HepG2 (cell line): Measurements from ENCODE around the gene TAB3. TPM values are rescaled to one million over a fixed set of nuclear protein-coding genes. Genes with fewer than 3 reads are reported as not detected.

Experiments
- ATAC-seq: fragments of 200-7000 bp; cut with Tn5 transposase; 3 replicates; pipeline ENCODE4 v1.9.1; 2020; ENCODE audit warnings: mild to moderate bottlenecking, moderate library complexity
- BruUV-seq: library from RNA; stranded (reverse); fragments of 400-500 nt; replicated peaks from 2 replicates; lab custom pipeline; 2021; lab: Mats Ljungman, UMichigan
- CTCF ChIA-PET: fragments of 300-600 bp; formaldehyde crosslinking; extraction: SDS; loops from one replicate; lab custom pipeline; 2021; ENCODE audit warnings: low total read pairs, inconsistent platforms, low intra/inter-chr PET ratio; lab: Yijun Ruan, JAX
- POLR2A ChIA-PET: fragments of 350-600 bp; sonication (Branson Sonifier 250); formaldehyde crosslinking; loops from one replicate; lab custom pipeline; 2020; ENCODE audit warnings: antibody characterized with exemption, inconsistent platforms; lab: Yijun Ruan, JAX
- DNase-seq: peaks from one replicate; pipeline ENCODE4 v3.0.0-alpha.2; 2015; ENCODE audit warnings: low spot score
- FAIRE-seq: peaks from 3 replicates; lab custom pipeline; 2011; peaks lifted over from hg19 to GRCh38; lab: Jason Lieb, UNC
- H2AFZ ChIP-seq: one replicate; pipeline ENCODE4 v1.6.1; 2011; ENCODE audit warnings: low read length, inconsistent platforms
- H3K27ac ChIP-seq: fragments of 300-600 bp; 3 replicates; pipeline ENCODE4 v1.8.0; 2011; ENCODE audit warnings: mixed run types, mild to moderate bottlenecking, mixed read lengths, low read length, inconsistent platforms; ENCODE audit not compliant: insufficient read depth; ENCODE audit errors: extremely low read length
- H3K27me3 ChIP-seq, 2 experiments: fragments of 200-600 bp in 1 of 2; 2 replicates in 1 of 2; 3 replicates in 1 of 2; pipeline versions ENCODE4 v1.6.0 to v1.8.0; 2011; ENCODE audit warnings: low read length in 2 of 2, mild to moderate bottlenecking in 2 of 2, moderate library complexity in 2 of 2, inconsistent platforms in 1 of 2; ENCODE audit not compliant: insufficient read depth in 2 of 2, control insufficient read depth in 1 of 2
- H3K36me3 ChIP-seq, 2 experiments: fragments of 200-600 bp in 1 of 2; replicated peaks in 1 of 2; 2 replicates in 1 of 2; 3 replicates in 1 of 2; pipeline versions ENCODE4 v1.5.1 to v1.8.0; 2011; ENCODE audit warnings: low read length in 2 of 2, inconsistent platforms in 1 of 2; ENCODE audit not compliant: insufficient read depth in 2 of 2, control insufficient read depth in 1 of 2
- H3K4me1 ChIP-seq: 2 replicates; pipeline ENCODE4 v1.5.1; 2012; ENCODE audit warnings: low read length, inconsistent platforms; ENCODE audit not compliant: insufficient read depth
- H3K4me2 ChIP-seq: 2 replicates; pipeline ENCODE4 v1.6.0; 2011; ENCODE audit warnings: low read depth, low read length, inconsistent platforms
- H3K4me3 ChIP-seq, 3 experiments: fragments of 200-600 bp in 1 of 3; sonication (generic), shearing (Covaris generic) in 1 of 3; replicated peaks in 1 of 3; 2 replicates each; pipeline ENCODE4 v1.5.1; 2011 to 2016; ENCODE audit warnings: low read length in 3 of 3, inconsistent platforms in 2 of 3, low read depth in 2 of 3, mild to moderate bottlenecking in 2 of 3, control low read depth in 1 of 3, mixed read lengths in 1 of 3; ENCODE audit not compliant: insufficient read depth in 1 of 3
- H3K79me2 ChIP-seq: one replicate; pipeline ENCODE4 v1.6.1; 2011; ENCODE audit warnings: low read length, inconsistent platforms; ENCODE audit not compliant: insufficient read depth
- H3K9ac ChIP-seq: 2 replicates; pipeline ENCODE4 v1.6.0; 2011; ENCODE audit warnings: mild to moderate bottlenecking, low read depth, low read length, inconsistent platforms; ENCODE audit not compliant: insufficient read depth
- H3K9me3 ChIP-seq: 2 replicates; pipeline ENCODE4 v1.5.1; 2012; ENCODE audit warnings: mild to moderate bottlenecking, low read length
- H4K20me1 ChIP-seq: 2 replicates; pipeline ENCODE4 v1.6.0; 2011; ENCODE audit warnings: inconsistent platforms, mild to moderate bottlenecking, low read length, moderate library complexity; ENCODE audit not compliant: insufficient read depth
- AGO1 ChIP-seq: fragments of 200-400 bp; formaldehyde crosslinking; IDR thresholded peaks from 2 replicates; pipeline ENCODE4 v1.6.1; 2017; ENCODE audit warnings: mild to moderate bottlenecking, low read depth, low read length, moderate library complexity; ENCODE audit not compliant: poor library complexity, severe bottlenecking
- ARNT2 ChIP-seq: sonication (generic); formaldehyde crosslinking; IDR thresholded peaks from 2 replicates; pipeline ENCODE4 v1.8.0; 2022; ENCODE audit warnings: mild to moderate bottlenecking, low read depth, missing genetic modification reagents, moderate library complexity
- CEBPB ChIP-seq: IDR thresholded peaks from 2 replicates; pipeline ENCODE4 v1.6.1; 2011; ENCODE audit warnings: low read depth, low read length, improper control_type of control experiment, borderline replicate concordance
- CEBPG ChIP-seq: IDR thresholded peaks from 2 replicates; pipeline ENCODE4 v1.6.1; 2016
- GFI1 ChIP-seq: sonication (generic); formaldehyde crosslinking; IDR thresholded peaks from 2 replicates; pipeline ENCODE4 v1.5.0; 2020; ENCODE audit warnings: missing genetic modification reagents, mild to moderate bottlenecking, borderline replicate concordance
- HMG20B ChIP-seq: conservative IDR thresholded peaks from 2 replicates; pipeline ENCODE4 v1.6.1; 2016; ENCODE audit warnings: missing genetic modification reagents, missing compliant biosample characterization
- KAT8 ChIP-seq: IDR thresholded peaks from 2 replicates; pipeline ENCODE4 v1.6.1; 2016; ENCODE audit warnings: missing genetic modification reagents, missing compliant biosample characterization
- PHF5A ChIP-seq: IDR thresholded peaks from one replicate; pipeline ENCODE4 v1.6.1; 2018; ENCODE audit warnings: low read depth, missing genetic modification reagents; ENCODE audit not compliant: unreplicated experiment
- RCOR2 ChIP-seq: IDR thresholded peaks from 2 replicates; pipeline ENCODE4 v1.6.1; 2016; ENCODE audit warnings: missing biosample characterization, missing genetic modification reagents
- SRSF1 ChIP-seq: fragments of 200-400 bp; formaldehyde crosslinking; optimal IDR thresholded peaks from 2 replicates; pipeline ENCODE3; 2017; ENCODE audit warnings: mild to moderate bottlenecking, low read depth, low read length, moderate library complexity
- ZBTB26 ChIP-seq: IDR thresholded peaks from 2 replicates; pipeline ENCODE4 v1.6.1; 2016; ENCODE audit warnings: missing compliant biosample characterization, missing genetic modification reagents, borderline replicate concordance
- ZBTB37 ChIP-seq: sonication (generic); formaldehyde crosslinking; IDR thresholded peaks from 2 replicates; pipeline ENCODE4 v1.4.0; 2020; ENCODE audit warnings: mild to moderate bottlenecking, missing genetic modification reagents
- ZNF574 ChIP-seq: sonication (generic); formaldehyde crosslinking; IDR thresholded peaks from 2 replicates; pipeline ENCODE4 v1.4.0; 2020; ENCODE audit warnings: missing genetic modification reagents
- ZNF672 ChIP-seq: sonication (generic); formaldehyde crosslinking; IDR thresholded peaks from 2 replicates; pipeline ENCODE4 v1.8.1; 2022; ENCODE audit warnings: missing genetic modification reagents
- WGBS: methylation state at CpG from one replicate; pipeline ENCODE4 v1.1.6; 2017; ENCODE audit warnings: low lambda C conversion rate; 5-methylcytosine and 5-hydroxymethylcytosine counted together
- in situ Hi-C: cut with HindIII; loops from 2 replicates; pipeline ENCODE4 v1.10.0; 2017; ENCODE audit warnings: low pct_unique_long_range_greater_than_20kb; ENCODE audit not compliant: extremely low pct_ligation_motif_present
- intact Hi-C: fragments of 100-400 bp; cut with micrococcal nuclease; formaldehyde crosslinking; loops from one replicate; pipeline ENCODE4 v1.10.0; 2022; ENCODE audit not compliant: unreplicated experiment
- polyA plus RNA-seq, 8 experiments: library from polyadenylated mRNA; depleted of rRNA in 3 of 8; stranded (reverse) in 7 of 8; unstranded in 1 of 8; fragments of >200 nt; fragmentation: Illumina TruSeq in 4 of 8; extraction: Trizol in 4 of 8; gene quantifications; 2 replicates each; pipeline versions ENCODE4 v1.2.1 to v1.2.3, GENCODE V29; 2011 to 2016; ENCODE audit warnings: low read depth in 4 of 8, missing spikeins in 1 of 8, mixed read lengths in 1 of 8; ENCODE audit not compliant: insufficient read depth in 1 of 8
- total RNA-seq, 5 experiments: library from RNA; depleted of rRNA; stranded (reverse); fragments of >200 nt; fragmentation: Illumina TruSeq; extraction: Trizol; gene quantifications; 2 replicates each; pipeline ENCODE4 v1.2.3, GENCODE V29; 2016; ENCODE audit warnings: low read depth in 1 of 5
- TF ChIP-seq, protein P1 (sequence below): sonication (generic); formaldehyde crosslinking; conservative IDR thresholded peaks from 2 replicates; pipeline ENCODE4 v1.5.0; 2020; ENCODE audit warnings: missing genetic modification reagents

Gene TAB3
- total and polyA plus RNA-seq, 2 of the 13 experiments (the other 11 are each of a cell fraction or from before 2014, with no cell fraction given), result 27.2 to 59.8 TPM

DNA sequence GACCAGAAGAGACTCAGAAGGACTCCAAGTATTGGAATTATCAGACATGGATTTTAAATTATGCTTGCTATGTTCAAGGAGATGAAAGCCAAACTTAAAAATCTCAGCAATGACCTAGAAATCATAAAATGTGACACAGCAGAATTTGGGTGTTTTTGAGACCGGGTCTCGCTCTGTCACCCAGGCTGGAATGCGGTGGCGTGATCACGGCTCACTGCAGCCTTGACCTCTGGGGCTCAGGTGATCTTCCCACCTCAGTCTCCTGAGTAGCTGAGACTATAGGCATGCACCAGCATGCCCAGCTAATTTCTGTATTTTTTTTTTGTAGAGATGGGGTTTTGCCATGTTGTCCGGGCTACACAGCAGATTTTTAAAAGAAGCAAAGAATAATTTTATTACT lies 12.7 kb downstream of the TAB3 start (continued):
- TF ChIP-seq KAT8 (CRISPR knock-in tag) (no peak), ZNF574 (CRISPR knock-in tag) (0 out of 2 replicates have a peak, but pooled peaks have one; percentile 13)

- H4K20me1 ChIP-seq, result no peaks in the 10 kb centered on the region
- TF ChIP-seq SRSF1 (no peak), ZBTB26 (CRISPR knock-in tag) (peak; percentile 91), CEBPB (peak; percentile 22; the same call in 1 of the 2 replicates), PHF5A (no peak), HMG20B (CRISPR knock-in tag) (0 out of 2 replicates have a peak, but pooled peaks have one; percentile 43), ARNT2 (no peak), AGO1 (no peak), ZBTB37 (CRISPR knock-in tag) (no peak), ZNF672 (CRISPR knock-in tag) (no peak), GFI1 (0 out of 2 replicates have a peak, but pooled peaks have one; percentile 49), RCOR2 (CRISPR knock-in tag) (no peak), CEBPG (CRISPR knock-in tag) (peak; percentile 40)
- TF ChIP-seq, protein P1, sequence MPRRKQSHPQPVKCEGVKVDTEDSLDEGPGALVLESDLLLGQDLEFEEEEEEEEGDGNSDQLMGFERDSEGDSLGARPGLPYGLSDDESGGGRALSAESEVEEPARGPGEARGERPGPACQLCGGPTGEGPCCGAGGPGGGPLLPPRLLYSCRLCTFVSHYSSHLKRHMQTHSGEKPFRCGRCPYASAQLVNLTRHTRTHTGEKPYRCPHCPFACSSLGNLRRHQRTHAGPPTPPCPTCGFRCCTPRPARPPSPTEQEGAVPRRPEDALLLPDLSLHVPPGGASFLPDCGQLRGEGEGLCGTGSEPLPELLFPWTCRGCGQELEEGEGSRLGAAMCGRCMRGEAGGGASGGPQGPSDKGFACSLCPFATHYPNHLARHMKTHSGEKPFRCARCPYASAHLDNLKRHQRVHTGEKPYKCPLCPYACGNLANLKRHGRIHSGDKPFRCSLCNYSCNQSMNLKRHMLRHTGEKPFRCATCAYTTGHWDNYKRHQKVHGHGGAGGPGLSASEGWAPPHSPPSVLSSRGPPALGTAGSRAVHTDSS (CRISPR knock-in tag), result no peak
- H3K27ac ChIP-seq, result peak overlapping the region; percentile 78
- peaks cover 0 to 4% of the 10 kb centered on the region in 2 experiments; a peak in 2 of 5 replicates for H3K36me3 ChIP-seq
- peaks cover 94% of the 10 kb centered on the region for H3K79me2 ChIP-seq
- in situ Hi-C loops, result no loop called here
- peak; percentile 59 for FAIRE-seq
- 56% methylated on average over 3 of the region's 3 CpGs for WGBS
- peak; percentile 56; the same call in 2 of the 3 replicates for ATAC-seq
- peaks cover 75% of the 10 kb centered on the region for H3K4me1 ChIP-seq
- no TSS peak for BruUV-seq
- ChIA-PET CTCF (no interaction called here), POLR2A (interaction anchor here (0.7 to 1.9 kb wide), 4 partner anchors 11 to 54 kb away, joined by 3 to 7 read pairs (median 3); partner anchors contain the start of gene TAB3)
- DNase-seq, result peak; percentile 27
- no peaks in the 10 kb centered on the region for H3K9me3 ChIP-seq
- intact Hi-C loops, result no loop called here
- H2AFZ ChIP-seq, result no peak overlapping the region
- peak overlapping the region; percentile 65 for H3K4me2 ChIP-seq
- H3K27me3 ChIP-seq, result no peaks in the 10 kb centered on the region
- 0 out of 2 replicates have a peak overlapping the region, but pooled peaks have one; percentile 58 for H3K9ac ChIP-seq
- no peak overlapping the region; a peak in 1 of 6 replicates for H3K4me3 ChIP-seq
Observed at GRCh38 chrX:30875957-30876356, 13.1 kb downstream of the TAB3 start.
